SK-MEL-5 (cell line): ENCODE results near the gene LYPD4. TPM values are rescaled to one million over a fixed set of nuclear protein-coding genes. Genes with fewer than 3 reads are reported as not detected.

Experiments
- DNase-seq: peaks from one replicate; pipeline ENCODE4 v3.0.0-alpha.2; 2016; ENCODE audit warnings: low read depth, low spot score
- in situ Hi-C: cut with HindIII; loops from 2 replicates; pipeline ENCODE4 v1.10.0; 2016; ENCODE audit warnings: low sequenced_read_pairs, high pct_unique_total_duplicates, low pct_unique_long_range_greater_than_20kb
- total RNA-seq: library from RNA; depleted of rRNA; stranded (reverse); fragments of >200 nt; shearing (Covaris generic); gene quantifications from 2 replicates; pipeline ENCODE4 v1.2.3, GENCODE V29; 2014

LYPD4 gene
- total RNA-seq, 1 experiment from 2014 or later = not detected

DNA sequence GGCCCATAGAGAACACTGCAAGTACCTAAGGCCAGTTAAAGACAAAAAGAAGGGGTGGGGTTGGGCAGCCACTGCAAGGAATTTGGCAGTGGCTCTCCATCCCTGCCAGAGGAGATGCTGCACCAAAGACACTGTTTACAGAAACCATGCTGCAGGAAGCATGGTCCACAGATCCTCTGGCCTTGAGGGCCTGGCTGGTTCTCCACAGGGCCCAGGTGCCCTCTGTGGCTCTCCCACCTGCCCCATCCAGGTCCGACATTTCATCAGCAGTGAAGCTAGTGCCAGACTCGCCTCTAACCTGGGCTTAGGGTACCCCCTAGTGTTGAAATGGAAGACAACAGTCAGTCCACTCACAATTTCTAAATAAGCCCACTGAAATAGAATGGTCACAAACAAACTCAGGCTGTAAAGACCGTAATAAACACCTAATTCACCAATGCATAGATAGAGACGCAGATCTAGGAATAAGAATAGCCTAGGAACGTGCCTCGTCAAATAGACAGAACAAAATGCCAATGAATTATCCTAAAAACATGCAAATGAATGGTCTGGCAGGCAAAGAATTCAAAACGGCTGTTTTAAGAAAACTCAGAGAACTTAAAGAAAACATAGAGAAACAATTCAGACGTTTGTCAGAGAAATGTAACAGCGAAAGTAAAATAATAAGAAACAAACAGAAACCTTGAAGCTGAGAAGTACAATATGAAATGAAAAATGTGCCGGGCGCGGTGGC lies 23.3 kb downstream of the LYPD4 start:
- in situ Hi-C loops = no loop called here
- peak; percentile 74 for DNase-seq

DNA sequence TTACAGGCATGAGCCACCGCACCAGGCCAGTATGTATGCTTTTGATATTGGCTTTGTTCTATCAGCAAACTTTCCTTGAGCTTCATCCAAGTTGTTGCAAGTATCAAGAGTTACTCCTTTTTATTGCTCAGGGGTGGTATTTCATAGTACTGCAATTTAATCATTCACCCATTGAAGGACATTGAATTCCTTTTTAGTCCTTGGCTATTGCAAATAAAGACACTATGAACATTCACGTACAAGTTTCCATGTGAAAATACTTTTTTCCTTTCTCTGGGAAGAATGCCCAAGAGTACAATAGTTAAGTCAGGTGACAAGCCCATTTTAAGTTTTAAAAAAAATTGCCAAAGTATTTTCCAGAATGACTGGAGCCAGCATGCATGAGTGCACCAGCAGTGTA lies 27.7 kb downstream of the LYPD4 start:
- in situ Hi-C loops = no loop called here
- no peak for DNase-seq

DNA sequence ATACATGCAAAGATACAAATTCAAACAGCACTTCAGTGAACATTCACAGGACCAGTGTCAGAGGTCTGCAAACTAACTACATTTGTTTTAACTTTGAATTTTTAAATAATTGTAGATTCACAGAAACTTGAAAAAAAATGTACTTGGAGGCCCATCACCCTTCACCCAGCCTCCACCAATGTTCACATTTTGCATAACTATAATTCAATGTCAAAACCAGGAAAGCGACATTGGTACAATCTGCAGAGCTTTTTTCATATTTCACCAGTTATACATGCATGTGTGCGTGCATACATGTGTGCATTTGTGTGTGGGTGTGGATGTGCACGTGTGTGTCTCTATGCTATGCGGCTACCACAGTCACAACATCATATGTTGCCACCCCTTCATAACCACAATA lies 29.2 kb downstream of the LYPD4 start:
- no peak for DNase-seq
- in situ Hi-C loops = no loop called here

DNA sequence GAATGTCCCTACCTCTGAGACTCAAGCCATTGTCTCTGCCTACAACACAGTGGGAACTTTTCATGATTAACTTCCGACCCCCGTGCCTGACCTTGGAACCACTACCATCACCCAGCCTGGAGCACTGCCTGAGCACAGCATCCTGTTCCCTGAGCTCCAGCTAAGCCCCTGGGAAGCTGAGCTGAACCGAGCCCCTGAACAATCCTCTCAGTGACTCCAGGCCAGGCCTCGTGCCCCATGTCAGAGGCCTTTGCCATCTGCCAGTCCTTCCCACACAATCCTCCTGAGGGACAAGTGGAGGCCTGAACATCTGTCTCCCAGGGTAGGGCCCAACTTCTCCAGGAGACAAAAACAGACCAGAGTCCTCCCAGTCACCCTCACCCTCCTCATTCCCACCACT lies 30.6 kb downstream of the LYPD4 start:
- no peak for DNase-seq
- in situ Hi-C loops = no loop called here

DNA sequence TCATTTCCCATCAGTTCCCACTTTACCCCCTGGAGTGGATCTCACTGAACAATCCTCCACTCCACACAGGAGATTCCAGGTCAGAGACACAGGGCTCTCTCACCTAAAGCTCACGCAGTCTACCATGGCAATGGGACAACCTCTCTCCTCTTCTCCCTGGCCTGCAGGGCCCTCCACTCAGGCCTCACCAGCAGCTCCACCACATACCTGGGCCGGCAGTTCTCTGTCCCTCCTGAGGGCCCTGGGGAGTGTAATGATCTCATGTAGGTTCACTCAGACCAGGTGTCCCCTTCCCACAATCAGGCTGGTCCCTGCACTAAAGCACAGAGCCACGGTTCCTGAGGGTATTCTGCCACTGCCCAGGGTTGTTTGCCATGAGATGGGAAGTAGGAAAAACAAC lies 32.5 kb downstream of the LYPD4 start:
- DNase-seq = no peak
- in situ Hi-C loops = no loop called here

DNA sequence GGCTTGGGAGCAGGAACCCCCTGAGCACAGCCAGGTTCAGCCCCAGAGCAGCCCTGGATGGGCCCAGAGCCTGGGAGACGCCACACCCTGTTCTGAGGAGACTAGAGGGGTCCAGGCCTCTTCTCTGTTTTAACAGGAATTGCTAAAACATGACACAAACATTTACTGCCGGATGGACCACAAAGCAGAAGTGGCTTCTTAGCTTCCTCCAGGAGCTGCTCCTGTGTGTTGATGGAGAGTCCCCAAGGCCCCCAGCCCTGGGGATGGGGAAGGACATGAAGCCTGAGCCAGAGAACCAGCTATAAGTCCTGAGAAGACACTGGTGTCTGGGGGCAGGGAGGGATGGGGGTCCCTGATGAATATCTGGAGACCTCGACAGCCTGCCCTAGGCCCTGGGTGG lies 33.4 kb downstream of the LYPD4 start:
- no peak for DNase-seq
- in situ Hi-C loops = no loop called here

DNA sequence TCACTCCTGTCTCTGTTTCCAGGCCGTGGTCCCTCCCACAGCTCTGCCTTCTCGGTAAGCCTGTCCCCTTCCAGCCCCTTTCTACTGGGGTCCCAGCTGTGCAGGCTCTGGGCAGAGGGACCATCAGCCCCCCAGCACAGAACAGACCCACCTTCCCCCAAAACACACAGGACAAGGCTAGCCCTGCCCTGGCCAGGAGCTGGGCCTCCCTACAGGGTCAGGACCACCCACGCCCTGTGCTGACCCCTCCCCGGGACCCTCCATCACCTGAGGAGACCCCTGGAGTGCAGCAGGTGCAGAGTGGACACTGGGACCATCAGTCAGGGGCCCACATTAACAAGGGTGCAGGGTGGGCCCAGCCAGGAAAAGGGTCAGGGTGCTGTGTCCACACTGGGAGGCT lies 34.2 kb downstream of the LYPD4 start:
- in situ Hi-C loops = no loop called here
- DNase-seq = no peak

DNA sequence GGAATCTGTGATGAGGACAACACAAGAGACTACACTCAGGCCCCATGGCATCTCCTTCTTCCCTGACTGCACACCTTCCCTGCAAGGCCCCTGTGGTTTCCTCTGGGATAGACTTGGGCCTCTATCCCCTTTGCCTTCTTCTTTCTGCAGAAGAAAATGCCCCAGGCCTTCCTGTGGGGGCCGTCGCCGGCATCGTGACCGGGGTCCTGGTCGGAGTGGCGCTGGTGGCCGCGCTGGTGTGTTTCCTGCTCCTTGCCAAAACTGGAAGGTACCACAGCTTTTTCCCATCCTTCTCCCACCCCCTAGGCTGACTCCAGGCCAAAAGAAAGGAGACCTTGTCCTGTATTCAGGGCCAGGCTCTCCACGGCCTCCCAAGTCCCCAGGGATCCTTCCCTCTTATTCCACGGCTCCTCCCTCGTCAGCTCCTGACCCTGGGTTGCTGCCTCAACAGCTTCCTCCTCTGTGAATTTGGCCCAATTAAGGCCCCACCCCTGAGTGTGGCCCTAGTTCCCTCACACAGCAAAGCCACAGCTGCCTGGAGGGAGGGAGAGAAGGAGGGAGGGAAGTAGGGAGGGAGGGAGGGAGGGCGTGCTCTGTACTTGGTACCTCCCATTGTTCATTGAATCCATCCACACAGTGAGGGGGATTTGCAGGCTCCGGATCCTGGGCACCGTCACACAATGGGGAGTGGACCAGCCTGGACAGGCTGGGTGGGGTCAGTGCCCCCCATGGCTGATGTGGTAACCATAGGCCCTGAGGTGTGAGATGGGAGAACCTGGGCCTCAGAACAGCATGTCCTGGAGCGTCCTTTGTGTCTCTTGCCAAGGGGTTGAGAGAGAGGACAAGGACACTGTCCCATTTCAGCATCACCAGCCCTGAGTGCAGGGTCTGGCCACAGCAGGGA lies 35.6 kb downstream of the LYPD4 start:
- in situ Hi-C loops = no loop called here
- DNase-seq = no peak

DNA sequence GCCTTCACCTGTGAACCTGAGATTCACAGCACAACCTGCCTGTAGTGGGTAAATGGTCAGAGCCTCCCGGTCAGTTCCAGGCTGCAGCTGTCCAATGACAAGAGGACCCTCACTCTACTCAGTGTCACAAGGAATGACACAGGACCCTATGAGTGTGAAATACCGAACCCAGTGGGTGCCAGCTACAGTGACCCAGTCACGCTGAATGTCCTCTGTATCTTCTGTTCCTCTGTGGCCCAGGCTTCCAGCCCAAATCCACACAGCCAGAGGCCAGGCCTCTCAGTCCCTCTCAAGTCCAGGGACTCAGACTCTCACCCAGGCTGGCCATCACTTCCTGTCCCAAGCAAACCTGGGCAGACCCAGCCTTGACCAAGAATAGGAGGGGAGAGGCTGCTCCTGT lies 37.3 kb downstream of the LYPD4 start:
- DNase-seq = no peak
- in situ Hi-C loops = no loop called here

DNA sequence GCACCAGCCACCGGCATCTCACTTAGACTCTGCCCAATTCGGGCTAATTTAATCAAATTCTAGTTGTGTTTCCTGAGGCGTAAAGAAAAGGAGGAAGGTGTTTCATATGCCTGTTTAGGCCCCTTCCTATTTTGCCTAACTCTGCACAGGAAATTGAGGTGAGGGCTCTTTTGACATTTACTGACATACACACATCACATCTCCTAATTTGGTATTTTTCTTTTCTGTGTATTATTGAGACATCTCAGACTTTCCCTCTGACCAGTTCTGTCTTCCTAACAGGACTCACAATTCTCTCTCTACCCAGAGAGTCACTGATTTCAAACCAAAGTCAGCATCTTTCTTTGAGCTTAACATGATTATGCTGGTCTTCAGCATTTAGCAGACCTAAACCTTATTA lies 40.1 kb downstream of the LYPD4 start:
- in situ Hi-C loops = no loop called here
- DNase-seq = no peak

DNA sequence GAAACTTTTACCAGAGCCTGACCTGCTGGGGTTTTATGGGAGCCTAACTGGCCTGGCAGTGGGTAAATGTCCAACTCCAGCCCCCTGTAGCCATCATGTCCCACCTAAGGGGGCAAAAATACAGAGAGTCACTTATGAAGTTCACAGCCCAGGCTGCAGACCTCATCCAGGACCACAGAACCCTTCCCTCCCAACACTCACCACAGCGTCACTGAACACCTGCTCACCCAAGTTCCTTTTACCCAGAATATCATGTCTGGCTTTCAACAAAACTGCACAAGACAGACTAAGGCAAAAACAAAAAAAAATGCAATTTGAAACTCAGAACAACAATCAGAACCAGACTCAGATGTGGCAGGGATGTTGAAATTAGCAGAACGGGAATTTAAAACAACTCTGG lies 41.7 kb downstream of the LYPD4 start:
- in situ Hi-C loops = no loop called here

DNA sequence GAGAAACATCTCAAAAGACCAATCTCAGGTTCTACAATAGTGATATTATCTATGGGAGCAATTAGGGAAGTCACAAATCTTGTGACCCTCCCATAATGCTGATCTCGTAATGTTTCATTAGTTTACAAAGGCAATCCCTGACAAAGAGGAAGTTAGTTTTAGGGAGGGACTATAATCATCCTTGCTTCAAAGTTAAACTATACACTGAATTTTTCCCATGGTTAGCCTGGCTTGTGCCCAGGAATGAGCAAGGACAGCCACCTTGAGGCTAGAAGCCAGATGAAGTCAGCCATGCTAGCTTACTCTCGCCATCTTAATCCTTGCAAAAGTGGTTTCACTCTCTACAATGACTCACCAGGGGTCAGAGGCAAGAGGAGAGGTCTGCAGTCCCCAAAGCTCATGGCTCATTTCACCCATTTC lies 42.7 kb downstream of the LYPD4 start:
- no peak for DNase-seq
- in situ Hi-C loops = no loop called here

More for the DNA sequence above, 41.7 kb downstream of the LYPD4 start:
- no peak for DNase-seq

DNA sequence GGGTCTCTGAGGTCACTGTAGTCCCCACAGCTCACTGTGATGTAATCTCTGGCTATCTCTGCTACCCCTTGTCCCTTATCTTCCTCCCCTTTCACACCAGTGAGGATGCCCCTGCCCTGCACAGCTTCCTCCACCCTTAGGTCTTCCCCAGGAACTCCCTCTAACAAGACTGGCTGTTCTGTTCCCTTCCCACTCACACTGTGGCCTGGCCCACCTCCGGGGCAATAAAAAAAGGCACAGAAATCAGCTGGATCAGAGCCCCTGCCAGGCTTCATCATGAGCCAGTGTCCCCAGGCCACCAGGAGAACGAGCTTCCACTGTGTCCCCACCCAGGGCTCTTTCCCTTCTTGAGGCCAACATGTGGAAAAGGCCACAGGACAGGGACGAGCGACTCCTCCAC lies 43.5 kb downstream of the LYPD4 start:
- in situ Hi-C loops = no loop called here
- DNase-seq = no peak

DNA sequence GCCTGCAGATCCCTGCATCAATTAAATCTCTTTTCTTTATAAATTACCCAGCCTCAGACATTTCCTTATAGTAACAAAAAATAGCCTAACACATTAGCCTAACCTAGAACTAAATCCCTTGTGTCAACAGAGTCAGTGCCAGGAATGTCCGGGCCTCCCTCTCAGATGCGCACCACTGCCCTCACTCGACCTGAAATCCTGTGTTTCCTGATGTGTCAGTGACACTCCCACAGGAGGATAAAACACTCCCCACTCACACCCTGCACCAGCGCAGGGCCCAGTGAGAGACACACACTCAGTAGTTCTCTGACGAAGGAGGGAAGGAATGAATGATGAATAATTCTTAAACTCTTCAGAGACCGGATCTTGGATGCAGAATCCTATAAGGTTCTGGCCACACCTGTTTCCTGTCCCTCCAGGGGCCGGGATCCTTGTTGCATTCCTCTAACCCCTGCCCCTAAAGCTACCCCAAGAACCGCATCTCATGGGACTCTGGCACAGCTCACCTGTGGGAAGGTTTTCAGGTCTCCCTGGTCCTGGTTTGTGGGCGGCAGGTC lies 45.0 kb downstream of the LYPD4 start:
- DNase-seq = no peak
- in situ Hi-C loops = no loop called here

DNA sequence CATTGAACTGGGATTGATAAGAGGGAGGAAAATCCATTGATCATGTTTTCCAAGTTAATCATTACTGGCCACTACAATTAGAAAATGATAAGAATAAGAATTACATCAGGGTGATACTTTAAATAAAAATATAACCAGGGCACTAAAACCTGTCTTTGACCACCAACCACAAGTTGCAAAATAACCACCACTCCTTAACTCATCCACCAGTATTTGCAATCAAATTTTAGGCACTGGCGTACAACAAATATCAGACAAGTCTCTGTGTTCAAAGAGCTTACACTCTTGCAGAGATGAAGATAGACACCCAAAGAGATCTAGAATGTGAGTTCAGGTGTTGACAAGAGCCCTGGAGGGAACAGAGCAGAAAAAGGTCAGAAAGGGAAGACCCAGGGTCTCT lies 47.6 kb downstream of the LYPD4 start:
- no peak for DNase-seq
- in situ Hi-C loops = no loop called here

DNA sequence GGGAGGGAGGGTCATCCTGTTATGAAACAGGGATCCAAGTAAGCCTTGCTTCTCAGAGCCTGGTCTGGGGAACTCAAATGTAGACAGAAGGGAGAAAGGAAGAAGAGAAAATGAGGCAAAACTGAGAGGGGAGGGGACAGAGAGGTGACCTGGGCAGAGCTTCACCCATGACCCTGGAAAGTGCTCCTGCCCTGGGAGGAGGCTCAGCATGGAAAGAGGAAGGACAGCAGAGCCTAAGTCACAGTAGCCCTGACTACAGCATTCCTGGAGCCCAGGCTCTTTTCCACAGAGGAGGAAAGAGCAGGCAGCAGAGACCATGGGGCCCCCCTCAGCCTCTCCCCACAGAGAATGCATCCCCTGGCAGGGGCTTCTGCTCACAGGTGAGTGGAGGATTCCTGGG lies 48.1 kb downstream of the LYPD4 start, which contains the start of gene CEACAM3:
Gene CEACAM3 (plus strand): TSS at position 226 of the 400 bp plus-strand sequence. CDS start 91 bp downstream, at position 317.
- in situ Hi-C loops = no loop called here
- no peak for DNase-seq

DNA sequence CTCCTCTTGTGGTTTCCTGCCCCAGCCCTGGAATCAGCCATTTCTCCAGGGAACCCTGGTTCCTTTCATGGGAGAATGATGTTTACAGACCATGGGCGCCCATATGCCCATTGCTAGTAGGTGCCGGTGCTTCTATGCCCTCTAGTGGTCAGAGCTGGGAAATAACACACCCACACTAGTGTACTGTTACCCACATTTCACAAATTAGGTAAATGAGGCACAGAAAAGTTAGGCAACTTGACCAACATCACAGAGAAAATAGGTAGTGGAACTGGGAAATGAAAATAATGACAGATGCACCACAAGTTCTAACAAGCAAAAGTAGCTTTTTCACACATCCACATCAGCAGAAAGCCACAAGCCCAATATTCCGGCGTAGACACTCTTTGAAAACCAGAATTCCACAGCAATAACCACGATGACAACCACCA lies 49.4 kb downstream of the LYPD4 start:
- DNase-seq = peak; percentile 75
- in situ Hi-C loops = no loop called here

DNA sequence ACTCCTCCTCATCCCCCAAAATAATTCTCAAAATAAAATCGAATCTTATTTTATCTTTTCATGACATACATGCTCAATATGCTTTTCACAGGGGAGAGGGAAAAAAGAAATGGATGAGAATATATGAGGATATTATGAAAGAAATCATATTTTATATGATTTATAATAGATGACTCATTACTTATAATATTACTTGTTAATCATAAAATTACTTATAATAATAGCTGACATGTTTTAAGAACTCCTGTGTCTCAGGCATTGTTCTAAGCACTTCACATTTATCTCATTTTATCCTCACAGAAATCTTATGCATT lies 51.1 kb downstream of the LYPD4 start:
- in situ Hi-C loops = no loop called here
- no peak for DNase-seq
